Stimulated activated CD4-positive, alpha-beta T cell treated with anti-CD3 and anti-CD28 coated beads, Interleukin-2, amount 100 ng/mL, for 4 hours (primary cell): Measurements from ENCODE around the gene CRACDL.
A peak's percentile ranks its signal among the peaks of the same experiment; 100 is the strongest.

Experiments
- DNase-seq: peaks from one replicate; pipeline ENCODE4 v3.0.0-alpha.2; 2020; ENCODE audit warnings: low read depth

Gene CRACDL

GRCh38 chr2:98935777-98936352 lies at the start of gene CRACDL:
CRACDL (minus strand) TSS chr2:98936225; CDS start chr2:98846800, 89,425 bp downstream.
- DNase-seq = peak; percentile 10

DNA sequence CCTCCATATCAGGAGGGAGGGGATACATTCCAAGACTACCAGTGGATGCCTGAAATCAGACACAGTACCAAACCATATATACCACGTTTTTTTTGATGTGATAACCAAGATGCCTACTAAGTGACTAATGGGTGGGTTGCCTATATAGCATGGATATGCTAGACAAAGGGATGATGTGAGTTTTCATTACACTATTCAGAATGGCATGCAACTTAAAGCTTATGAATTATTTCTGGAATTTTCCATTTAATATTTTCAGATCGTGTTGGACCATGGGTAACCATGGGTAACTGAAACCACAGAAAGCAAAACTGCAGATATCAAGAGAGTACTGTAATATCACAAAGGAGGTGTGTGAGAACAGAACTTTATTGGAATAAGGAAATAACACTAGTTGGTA lies 39.6 kb upstream of the CRACDL start:
- no peak for DNase-seq

GRCh38 chr2:98972582-98973167 lies 36.6 kb upstream of the CRACDL start:
- DNase-seq = no peak

- DNase-seq = no peak
Measured at GRCh38 chr2:98959810-98960507, 23.9 kb upstream of the CRACDL start.

DNA sequence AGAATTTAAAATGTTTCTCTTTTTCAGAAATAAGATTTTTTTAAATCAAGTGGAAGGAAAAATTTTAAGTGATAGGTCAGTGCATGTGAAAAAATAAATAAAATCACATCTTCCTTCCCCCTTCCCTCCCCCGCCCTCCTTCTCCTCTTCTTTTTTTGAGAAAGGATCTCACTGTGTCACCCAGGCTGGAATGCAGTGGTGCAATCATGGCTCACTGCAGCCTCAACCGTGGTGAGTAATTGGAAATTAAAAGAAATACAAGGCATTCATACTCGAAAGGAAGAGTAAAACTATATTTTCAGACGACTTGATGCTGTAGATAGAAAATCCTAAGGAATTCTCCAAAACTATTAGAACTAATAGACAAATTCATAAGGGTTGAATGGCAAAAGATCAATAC lies 16.9 kb upstream of the CRACDL start:
- DNase-seq = no peak

DNA sequence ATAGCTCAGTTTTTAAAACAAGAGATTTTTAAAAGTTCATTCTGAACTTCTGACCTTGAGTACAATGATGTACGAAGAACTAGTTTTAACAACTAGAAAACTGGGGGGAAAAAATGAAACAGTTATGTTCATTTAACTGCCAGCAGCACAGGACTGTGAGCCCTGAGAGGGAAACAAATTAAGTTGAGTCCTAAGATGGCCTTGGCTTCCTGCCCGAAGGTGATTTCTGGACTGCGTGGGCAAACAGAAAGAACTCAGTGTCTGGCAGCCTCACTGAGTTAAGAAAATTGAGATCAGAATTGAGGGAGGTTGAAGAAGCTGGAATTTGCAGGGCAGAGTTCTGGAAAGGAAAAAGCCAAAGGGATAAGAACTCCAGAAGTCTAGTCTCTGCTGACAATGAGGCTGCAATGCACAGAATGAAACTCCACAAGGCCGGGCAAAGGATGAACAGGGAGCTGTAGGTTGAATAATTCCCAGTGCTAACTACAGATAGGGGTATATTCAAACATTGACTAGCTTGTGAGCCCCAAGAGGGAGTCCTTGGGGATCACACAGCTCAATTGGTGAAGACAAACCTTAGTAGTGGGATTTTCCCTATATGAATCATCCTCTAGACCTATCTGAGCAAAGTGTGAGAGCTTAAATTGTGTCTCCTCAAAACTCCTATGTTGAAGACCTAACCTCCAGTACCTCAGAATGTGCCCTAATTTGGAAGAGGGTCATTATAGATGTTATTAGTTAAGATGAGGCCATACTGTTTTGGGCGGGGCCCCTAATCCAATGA lies 13.1 kb upstream of the CRACDL start:
- no peak for DNase-seq

DNA sequence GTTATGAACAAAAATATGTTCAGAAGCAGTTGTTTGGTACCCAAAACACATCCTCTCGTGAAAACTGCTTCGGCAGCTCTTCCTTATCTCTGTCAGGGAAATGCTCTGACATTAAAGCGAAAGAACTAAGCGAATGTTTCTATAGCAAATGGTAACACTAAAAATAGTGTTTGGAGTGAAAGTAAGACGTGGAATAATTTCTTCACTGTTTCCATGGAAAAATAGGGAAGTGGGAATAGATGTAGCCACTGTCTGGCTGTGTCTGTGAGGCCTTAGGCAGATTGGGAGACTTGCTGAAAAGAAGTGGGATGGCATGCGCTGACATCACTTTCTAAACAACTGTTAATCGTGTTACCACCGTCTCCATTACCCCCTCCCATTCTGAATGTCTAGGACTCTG lies 11.5 kb upstream of the CRACDL start:
- no peak for DNase-seq

- DNase-seq = no peak
Measured at GRCh38 chr2:98946855-98947254, 10.8 kb upstream of the CRACDL start.

- DNase-seq = no peak
Measured at GRCh38 chr2:98944775-98945174, 8.8 kb upstream of the CRACDL start.

GRCh38 chr2:98940102-98940501 lies 4.1 kb upstream of the CRACDL start:
- no peak for DNase-seq

- DNase-seq = no peak
Measured at GRCh38 chr2:98937906-98938305, 1.9 kb upstream of the CRACDL start.

- DNase-seq = peak; percentile 13
Measured at GRCh38 chr2:98936353-98937351, 627 bp upstream of the CRACDL start.

- DNase-seq = no peak
Measured at GRCh38 chr2:98935111-98935770, 784 bp downstream of the CRACDL start.

DNA sequence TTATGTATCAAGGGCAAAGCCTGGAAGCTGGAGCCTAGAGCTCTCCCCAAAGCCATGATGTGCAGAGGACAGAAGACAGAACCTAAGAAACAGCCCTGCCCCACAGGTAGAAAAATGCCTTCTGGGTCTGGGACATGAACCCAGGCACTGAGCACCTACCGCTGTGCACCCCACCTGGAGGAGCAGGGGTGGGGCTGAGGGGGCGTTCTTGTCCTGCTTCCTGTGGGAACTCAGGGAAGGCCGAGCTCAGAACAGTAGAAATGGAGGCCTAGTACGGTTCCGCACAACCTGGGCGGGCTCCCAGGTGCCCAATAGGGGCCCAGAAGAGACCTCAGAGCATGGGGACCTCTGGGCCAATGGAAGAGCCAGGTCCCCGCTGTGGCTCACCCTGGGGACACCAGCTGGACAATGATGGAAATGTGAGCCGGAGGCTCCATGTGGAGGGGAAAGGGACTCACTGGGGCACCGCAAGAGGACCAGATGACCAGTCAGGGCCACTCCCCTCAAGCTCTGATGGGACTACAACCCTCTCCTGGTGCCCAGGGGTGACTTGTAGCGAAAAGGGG lies 3.2 kb downstream of the CRACDL start:
- DNase-seq = no peak

DNA sequence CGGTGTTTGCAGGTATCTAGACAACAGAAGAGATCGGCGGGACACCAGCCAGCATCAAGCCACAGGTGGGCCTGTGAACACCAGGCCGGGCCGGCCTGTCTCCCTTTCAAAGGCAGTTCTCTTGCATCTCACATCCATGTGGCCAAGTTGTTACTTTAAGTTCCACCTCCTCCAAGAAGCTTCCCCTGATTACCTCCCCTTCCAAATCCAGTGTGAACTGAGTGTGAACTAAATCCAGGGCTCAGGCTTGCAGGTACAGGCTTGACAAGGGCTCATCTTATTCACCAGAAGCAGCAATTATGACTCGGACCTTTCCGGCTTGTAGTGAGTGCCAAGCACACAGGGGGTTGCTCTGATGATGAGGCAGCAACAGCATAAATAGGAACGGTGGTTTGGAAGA lies 3.9 kb downstream of the CRACDL start:
- DNase-seq = no peak

- no peak for DNase-seq
Measured at GRCh38 chr2:98931596-98931995, 4.4 kb downstream of the CRACDL start.

GRCh38 chr2:98929920-98930319 lies 6.1 kb downstream of the CRACDL start:
- DNase-seq = no peak

DNA sequence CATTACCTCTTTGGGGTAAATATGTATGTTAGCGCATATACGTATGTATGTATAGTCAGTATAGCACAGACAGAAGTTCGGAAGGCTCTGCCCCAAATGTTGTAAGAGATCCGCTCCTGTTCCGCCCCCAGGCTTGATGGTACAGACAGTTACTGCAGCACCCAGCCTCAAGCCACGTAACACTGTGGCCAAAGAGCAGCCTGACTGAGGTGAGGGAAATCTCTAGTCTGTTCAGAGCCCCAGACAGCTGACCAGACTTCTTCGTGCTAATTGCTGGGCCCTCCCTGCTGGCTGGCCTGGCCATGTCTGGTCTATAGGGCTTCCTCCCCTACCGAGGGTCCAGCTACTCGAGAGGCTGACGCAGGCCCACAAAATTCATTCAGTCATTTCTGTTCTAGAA lies 7.8 kb downstream of the CRACDL start:
- DNase-seq = no peak

GRCh38 chr2:98927027-98927426 lies 9.0 kb downstream of the CRACDL start:
- DNase-seq = no peak

DNA sequence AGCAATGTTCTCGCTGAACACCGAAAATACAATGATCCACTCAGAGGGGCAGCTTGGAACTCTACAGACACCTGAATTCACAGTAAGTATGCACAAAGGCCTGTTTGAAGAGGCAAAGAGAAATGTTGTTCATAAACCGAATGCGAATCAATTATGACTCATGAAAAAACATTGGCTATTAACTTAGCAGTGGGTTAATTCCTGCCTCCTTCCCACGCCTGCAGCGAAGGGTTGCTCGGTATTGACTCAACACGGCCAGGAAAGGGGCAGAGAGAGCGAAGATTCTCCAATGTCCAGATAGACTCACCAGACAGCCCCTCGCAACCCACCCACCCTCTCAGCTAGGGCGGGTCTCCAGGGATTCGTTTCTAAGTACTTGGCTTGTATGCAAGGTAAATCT lies 9.4 kb downstream of the CRACDL start:
- no peak for DNase-seq

- no peak for DNase-seq
Measured at GRCh38 chr2:98924910-98925309, 11.1 kb downstream of the CRACDL start.
